ENCODE results near the gene ARHGAP12. TPM values are rescaled to one million over a fixed set of nuclear protein-coding genes. Genes with fewer than 3 reads are reported as not detected.

ARHGAP12 gene
- total RNA-seq, 1 donor from 2014 or later: 82.2 TPM

DNA sequence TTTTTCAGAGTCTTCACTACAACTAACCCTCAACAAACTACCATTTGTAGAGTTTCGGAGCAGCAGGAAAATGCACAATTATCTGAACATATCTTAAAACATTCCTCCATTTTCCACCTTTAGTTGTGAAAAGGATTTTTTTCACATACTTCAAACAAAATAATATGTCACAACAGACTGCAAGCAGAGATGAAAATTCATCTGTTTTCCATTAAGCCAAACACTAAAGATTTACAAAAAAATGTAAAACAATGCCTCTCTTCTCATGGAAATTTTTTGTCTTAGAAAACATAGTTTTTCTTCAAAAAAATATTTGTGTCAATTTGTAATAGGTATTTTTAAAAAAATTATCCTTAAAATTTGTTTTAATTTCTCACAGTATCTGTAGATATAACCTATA lies 98.9 kb downstream of the ARHGAP12 start:
- no peak for DNase-seq (ENCODE audit: low read depth)

DNA sequence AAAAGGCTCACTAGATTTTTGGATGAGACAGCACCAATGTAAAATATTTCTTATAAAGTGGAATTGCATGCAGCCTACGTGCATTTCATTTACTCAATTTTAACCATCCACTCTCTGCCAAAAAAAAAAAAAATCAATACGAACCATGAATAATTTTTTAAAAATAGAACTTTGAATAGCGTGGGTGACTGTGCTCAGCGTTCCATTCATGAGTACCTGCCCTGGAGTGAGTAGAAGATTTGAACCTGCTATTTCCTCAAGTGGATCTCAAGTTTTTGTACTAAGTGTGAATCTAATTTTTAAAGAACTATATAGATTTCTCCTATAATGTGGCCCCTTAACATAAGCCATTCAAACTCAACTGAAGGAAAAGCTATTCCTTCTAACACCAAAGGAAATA lies 105.3 kb downstream of the ARHGAP12 start:
- no peak for DNase-seq (ENCODE audit: low read depth)

DNA sequence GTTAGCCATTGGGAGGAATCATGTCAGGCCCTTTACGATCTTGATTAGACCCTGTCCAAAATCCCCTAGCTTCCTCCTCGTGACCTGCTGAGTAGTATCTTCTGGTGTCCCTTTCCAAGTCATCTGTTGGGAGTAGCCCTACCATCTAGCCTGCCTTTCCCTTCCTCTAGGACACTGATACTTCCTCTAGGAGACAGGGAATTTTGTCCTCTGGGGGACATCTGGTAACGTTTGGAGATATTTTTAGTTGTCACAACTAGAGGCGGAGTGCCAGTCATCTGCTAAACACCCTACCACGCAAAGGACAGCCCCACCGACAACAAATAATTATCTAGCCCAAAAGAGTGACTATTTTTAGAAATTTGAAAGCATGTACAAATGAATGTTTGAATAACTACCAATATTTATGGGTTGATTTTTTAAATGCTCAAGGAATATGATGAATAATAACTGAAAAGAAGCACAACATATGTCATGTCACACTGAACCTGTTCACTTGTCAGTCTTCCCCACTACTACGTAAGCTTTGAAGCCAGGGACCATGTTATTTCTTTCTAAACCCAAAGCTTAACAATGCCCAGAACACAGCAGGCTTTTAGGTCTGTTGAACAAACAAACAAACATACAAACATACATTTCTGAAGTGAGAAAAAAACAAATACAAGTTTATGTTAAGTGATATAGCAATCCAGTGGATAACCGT lies 105.9 kb downstream of the ARHGAP12 start:
- DNase-seq (ENCODE audit: low read depth): peak; percentile 78

DNA sequence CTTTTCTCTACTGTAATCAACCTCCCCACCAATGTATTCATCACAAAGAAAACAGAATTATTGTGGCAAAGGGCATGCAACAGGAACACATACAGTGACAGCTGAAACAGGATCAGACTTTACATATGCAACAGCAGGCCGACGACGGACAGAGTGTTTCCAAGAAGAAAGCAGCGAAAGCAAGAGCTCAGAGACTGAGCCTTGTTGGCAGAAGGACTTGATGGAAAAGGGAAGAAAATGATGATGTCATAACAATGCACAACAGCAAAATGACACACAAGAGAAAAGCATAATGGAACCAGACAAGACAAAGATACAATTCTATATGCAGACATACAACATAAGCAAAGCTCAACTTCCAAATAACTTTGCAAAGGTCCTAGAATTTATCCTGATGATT lies 106.5 kb downstream of the ARHGAP12 start:
- peak; percentile 67 for DNase-seq (ENCODE audit: low read depth)

DNA sequence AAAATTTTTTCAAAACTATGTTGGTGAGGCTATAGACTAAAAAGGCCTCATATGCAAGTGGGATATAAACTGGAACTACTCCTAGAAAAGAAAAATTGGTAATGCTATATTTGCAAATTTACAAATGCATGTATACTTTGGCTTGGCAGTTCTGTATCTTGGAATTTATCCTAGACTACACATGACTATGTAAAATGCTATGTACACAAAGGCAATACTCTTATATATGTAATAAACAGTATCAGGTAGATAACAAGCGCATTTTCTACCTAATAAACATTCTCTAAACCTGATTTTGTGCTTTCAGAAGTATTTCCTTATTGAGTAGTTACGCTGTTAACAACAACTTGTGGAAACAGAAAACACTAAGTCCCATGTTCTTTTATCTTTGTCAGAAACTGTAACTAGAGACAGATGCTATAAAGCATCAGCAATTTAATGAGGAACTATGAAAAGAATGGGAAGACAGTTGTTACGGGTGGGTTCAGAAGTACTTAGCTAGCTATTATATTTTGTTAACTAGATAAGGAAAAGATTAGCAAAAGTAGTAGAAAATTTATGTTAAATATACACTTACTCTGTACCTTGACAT lies 107.8 kb downstream of the ARHGAP12 start:
- peak; percentile 42 for DNase-seq (ENCODE audit: low read depth)

DNA sequence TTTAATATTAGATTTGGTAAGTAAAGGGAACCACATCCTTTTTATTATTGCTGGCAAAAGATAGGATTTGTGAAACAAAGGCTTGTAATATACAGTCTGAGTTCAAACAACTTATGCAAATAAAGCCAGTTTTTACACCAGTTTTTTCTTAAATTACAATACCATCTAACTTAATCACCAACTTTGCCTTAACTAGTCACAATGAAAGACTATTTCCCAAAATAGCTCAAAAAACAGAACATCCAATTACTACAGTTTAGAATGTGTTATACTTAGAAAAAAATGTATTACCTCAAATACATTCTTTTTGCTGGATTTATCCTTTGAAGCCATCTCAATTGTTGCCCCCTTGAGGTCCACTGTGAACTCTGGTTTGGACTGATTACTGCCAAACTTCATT lies 108.5 kb downstream of the ARHGAP12 start:
- peak; percentile 20 for DNase-seq (ENCODE audit: low read depth)

DNA sequence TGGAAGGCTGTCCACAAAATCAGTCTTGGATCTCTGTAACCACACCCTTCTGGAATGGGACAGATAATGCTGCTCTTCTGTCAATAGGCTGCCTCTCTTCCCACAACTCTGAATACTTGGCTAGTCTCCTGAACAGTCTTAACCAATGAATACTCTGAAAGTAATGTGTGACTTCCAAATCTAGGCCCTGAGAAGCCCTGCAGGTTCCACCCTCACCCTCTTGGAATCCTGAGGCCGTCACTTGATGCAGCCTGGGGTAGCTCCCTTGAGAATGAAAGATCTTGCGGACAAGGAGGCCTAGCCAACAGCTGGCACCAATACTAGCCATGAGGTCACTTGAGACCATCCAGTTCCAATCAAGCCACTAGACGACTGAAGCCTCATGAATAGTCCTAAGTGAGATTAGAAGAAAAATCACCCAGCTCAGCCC lies 109.2 kb downstream of the ARHGAP12 start:
- DNase-seq (ENCODE audit: low read depth): peak; percentile 99

DNA sequence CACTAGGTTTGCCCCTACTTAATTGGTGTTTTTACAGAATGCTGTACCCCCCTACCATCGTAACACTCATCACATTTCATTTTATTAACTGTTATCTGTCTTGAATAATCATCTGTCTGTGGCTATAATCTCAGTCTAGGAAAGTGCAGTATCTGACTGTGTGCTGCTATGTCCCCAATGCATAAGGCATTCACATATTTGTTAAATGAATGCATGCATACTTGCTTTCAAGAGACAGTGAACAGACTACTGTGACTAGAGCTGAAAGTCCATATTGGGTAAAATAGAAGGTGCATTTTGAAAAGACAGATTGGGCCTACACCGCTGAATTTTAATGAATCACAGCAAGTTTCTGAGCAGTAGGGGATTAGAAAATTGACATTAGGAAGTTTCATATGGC lies 112.3 kb downstream of the ARHGAP12 start:
- DNase-seq (ENCODE audit: low read depth): peak; percentile 9

DNA sequence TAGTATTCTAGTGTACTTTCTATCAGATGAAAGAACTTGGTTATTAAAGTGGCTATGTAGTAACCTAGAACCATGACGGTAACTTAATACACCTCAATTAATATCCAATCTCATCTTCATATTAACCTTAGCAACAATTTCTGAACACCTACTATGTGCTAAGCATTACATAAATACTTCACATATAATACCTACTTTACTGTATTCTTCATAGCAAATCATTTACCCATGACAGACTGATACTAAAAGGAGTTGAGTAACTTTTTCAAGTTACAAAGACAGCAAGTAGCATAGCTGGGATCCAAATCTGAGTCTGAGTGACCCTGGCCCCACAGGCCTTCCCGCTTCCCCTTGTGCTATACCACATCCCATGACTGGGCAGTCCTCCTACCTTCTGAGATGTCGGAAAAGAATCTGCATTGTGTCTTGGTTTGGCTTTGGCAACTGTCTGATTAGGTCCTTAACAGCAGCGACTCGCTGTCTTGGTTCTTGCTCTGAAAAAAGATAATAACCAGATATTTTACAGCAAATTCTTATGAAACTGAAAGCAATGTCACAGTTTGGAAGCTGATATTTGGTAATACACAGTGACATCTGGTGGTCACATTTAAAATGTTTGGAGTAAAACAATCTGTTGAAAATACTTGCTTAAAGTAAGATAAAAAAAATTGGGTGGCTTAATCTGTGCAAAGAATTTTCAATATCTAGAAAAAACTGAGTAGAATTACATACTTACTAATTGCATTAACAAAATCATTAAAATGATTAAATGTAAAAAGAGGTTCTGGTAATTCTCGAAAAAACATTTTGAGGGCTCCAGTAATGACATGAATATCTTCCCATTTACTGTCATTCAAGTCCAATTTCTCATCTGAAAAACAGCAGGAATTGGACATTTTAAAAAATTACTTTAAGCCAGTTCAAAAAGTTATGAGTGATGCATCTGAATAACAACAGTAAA lies 120.1 kb downstream of the ARHGAP12 start:
- peak; percentile 90 for DNase-seq (ENCODE audit: low read depth)

DNA sequence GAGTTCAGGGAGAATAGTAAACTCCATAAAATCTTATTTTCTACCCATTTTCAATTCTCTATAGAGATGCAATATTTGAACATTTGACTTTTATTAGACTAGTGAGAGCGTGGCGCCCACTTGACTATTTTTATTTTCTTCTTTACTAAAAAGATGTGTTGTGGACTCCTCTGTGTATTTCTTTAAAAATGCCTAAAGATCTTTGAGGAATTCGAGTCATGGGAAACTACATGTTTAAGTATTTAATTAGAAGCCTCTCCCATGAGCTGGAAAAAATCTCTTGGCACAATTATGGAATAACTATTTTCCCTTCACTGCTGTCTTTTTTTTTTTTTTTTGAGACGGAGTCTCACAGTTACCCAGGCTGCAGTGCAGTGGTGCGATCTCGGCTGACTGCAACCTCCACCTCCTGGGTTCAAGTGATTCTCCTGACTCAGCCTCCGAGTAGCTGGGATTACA lies 124.2 kb downstream of the ARHGAP12 start:
- peak; percentile 6 for DNase-seq (ENCODE audit: low read depth)

DNA sequence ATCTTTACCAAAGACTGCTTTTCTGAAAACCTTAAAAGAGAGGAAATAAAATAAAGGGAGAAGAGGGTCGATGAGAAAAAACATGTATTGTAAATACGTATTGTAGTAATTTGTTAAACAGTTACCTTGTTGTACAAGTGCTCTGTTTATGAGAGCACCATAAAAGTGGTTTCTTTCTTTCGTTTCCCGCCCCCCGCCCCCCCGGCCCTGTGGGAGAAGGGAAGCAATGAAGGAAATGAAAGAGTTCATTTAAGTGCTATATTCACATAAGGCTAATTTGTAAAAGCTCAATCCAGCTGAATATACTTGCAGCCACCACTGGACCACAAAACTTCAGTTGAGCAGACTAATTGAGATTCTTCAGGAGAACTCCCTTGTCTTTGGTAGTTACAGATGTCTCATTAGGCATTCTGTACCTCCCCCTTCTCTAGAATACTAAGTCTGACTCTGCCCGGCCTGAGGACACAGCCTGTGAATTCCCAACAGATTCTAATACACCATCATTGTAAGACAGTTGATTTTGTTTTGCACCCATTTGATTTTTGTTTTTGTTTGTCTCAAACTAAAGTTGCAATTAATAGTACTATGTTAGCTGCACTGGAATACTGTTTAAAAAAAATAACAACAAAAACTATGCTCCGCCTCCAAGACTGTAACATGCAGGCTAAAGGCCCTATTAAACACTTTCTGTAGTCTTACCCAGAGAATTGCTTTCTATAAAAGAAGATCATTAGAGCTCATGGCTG lies 124.9 kb downstream of the ARHGAP12 start:
- DNase-seq (ENCODE audit: low read depth): peak; percentile 54

DNA sequence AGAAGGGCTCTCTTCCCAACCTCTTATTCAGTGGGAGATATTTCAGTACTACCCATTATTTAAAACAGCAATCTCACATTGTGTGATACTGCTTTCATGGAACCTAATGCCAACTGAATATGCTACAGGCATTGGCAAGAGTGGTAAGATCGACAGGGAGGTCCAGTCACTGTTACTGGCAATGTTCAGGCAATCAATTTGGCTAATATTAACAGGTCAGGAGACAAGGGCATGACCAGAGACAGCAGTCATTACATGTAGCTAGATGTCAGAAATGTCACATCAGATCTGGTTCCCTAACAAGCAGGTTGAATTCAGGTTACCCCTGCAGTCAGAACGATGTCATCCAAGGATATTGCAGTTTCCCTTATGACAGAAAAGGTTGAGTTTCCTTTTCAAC lies 129.4 kb downstream of the ARHGAP12 start:
- no peak for DNase-seq (ENCODE audit: low read depth)

DNA sequence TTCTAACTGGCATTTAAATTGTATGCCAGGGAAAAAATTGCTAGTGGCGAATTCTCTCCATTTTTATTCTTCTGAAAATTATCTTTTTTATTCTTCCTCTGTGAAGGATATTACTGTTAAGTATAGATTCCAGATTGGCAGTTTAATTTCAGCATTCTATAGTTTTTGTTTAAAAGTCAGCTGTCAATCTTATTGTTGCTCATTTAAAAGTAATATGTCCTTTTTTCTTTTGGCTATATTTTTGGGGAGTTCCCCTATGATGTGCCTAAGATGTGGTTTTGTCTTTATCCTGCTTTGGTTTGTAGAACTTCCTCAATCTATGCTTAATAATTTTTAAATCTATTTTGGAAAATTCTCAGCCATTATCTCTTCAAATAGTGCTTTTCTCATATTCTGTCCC lies 135.9 kb downstream of the ARHGAP12 start:
- DNase-seq (ENCODE audit: low read depth): no peak

DNA sequence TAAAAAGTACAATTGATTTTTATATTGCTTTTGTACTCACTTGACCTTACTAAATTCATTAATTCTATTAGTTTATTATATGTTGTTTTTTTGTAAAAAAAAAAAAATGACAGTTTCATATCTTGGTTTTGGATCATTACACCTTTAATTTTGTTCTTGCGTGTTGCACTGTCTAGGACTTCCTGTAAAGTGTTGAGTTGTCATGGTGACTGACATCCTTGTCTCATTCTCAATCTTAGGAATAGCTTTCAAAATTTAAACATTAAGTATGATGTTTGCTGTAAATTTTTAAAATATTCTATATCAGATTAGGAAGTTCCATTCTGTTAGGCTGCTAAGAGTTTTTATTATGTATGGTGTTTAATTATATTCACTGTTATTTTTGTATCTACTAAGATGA lies 139.1 kb downstream of the ARHGAP12 start:
- DNase-seq (ENCODE audit: low read depth): no peak

DNA sequence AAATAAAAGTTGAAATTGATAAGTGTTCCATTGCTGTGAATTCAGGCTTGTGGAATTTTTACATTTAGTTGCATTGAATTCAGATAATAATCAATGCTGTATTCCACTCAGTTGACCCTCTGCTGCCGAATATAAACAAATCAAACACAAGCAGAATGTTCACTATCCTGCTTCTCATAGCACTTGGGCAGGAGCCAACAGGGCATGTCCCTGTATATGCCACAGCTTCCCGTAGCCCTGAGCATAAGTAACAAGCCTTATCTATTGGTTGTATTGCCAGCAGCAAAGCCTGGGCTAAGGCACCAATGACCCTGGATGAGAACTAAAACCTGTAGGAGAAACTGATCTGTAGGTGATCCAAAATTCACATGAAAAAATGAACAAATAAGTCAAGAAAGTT lies 145.9 kb downstream of the ARHGAP12 start:
- no peak for DNase-seq (ENCODE audit: low read depth)

DNA sequence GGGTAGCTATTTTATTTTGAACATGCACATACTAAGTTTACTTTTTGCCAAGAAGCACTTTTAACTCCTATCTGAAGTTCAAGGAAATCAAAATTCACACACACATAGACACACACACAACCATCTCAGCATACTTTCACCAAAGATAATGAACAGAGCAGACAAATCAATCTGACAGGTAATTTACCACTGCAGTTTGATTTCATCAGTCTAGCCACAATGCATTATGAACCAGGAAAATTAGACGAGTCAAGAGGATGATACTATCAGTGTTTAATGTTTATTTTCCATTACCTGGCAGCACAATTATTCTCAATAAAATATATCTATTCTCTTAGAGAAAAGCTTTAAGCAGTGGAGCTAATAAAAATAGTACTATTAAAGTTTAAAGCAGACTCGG lies 147.9 kb downstream of the ARHGAP12 start:
- DNase-seq (ENCODE audit: low read depth): no peak

DNA sequence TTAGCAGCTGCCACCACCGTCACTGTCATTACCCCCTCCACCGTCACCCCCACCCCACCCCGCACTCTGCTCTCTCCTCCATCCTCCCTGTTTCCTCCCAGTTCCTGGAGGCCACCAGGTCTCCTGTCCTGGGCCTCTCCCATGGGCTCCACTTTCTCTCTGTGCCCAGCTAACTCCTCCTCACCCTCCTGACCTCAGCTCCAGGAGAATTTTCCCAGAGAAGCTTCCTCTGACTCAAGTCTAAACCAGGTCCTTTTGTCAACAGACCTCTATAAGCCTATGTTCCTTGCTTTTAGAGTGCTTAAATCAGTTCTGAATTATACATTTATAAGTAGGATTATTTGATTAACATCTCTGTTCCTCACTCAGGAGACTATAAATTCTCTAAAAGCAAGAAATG lies 150.0 kb downstream of the ARHGAP12 start:
- DNase-seq (ENCODE audit: low read depth): no peak

DNA sequence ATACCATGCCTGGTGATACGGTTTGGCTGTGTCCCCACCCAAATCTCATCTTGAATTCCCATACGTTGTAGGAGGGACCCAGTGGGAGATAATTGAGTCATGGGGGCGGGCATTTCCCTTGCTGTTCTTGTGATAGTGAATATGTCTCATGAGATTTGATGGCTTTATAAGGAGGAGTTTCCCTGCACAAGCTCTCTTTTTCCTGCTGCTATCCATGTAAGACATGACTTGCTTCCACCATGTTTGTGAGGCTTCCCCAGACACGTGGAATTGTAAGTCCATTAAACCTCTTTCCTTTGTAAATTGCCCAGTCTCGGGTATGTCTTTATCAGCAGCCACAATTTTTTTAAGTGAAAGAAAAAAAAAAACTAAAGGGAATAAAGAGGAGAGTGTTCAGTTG lies 152.5 kb downstream of the ARHGAP12 start:
- no peak for DNase-seq (ENCODE audit: low read depth)

DNA sequence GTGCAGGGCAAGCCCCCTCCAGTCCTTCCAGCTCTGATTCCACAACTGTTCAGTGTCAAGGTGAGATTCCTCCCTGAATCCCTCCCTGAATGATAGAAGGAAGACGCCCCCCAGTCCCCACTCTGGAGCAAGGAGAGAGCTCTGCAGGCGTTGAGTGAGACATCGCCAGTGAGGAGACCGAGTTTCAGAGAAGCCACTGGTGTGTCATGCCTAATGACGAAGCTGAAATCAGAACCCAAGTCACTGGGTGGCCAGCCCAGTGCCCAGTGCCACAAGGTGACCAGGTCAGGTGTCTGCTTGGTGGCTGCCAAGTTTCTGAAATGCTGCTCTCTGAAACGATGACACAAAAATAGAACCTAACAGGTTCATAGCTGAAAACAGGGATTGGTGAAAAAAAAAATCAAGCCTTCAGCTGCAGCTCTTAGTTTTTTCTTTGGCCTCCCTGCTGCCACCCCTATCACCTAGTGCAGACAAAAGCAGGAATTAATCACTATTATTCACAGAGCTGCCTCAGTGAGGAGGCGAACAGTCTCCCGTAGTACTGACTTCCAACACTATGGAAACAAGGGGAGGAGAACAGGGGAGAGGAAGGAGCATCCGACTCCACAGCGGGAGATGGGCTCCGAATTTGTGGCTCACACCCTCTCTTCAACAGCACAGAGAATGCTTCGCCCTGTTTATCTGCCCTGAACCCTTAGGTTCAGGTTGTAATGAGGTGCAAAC lies 153.5 kb downstream of the ARHGAP12 start:
- DNase-seq (ENCODE audit: low read depth): no peak

DNA sequence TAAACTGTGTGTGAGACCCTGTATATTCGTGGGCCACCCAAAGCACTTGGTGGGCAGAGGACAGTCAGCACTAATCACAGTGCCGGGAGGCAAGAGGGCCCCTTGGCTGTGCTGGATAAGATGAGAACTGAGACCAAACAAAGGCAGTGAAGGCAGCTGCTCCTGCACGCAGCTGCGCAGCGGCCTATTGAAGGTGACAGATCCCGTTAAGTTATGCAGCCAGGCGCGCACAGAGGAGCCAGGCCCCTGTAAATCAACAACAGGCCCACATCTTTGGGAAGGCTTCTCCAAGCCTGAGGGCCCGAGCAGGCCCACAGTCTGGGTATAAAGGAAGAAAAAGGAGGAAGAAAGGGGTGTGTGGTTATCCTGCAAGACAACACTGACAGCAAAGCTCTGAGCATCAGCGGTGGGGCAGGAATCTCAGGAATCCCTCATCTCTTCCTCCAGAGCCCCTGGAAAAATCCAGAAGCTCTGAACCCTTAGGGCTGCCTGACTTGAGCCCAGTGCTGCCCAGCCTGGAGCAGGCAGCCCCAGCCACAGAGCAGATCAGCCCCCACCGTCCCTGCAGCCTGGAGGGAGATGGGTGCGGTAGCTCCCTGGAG lies 154.2 kb downstream of the ARHGAP12 start:
- DNase-seq (ENCODE audit: low read depth): no peak

Data from myocyte (in vitro differentiated cells).